ENCODE results near the gene RTP2.
"Not testable (repeated sequence)": the region's sequence is repeated elsewhere in the genome, so short reads cannot be mapped to it uniquely, and the experiment has no call there.

RTP2 gene

DNA sequence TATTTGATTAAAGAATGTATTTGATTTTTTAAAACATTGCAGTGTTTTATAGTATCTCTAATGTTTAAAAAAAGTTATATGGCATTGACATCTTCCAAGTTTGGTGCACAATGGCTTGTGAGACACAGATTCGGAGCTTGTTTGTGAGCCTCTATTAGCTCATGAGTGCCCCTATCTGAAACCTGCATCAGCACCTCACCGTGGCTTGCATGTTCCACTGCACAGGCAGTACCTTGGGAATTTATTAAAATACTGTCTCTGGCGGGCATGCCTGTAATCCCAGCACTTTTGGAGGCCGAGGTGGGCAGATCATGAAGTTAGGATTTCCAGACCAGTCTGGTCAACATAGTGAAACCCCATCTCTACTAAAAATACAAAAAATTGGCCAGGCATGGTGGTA lies 6.8 kb upstream of the RTP2 start:
- no peak for DNase-seq

GRCh38 chr3:187708696-187709095 lies 6.3 kb upstream of the RTP2 start:
- DNase-seq, result no peak

DNA sequence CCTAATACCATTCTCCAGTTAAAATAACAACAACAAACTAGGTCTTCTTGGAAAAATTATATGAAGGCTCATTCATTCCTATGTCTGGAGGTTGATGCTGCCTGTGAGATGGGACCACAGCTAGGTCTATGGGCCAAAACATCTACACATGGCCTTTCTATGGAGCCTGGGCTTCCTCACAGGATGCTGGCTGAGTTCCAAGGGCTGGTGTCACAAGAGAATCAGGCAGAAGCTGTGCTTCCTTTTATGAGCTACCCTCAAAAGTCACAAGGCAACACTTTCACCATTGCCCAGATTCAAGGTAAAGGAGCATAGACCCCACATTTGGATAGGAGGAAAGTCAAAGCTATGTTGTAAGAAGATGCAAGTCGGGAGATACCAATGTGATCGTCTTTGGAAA lies 4.6 kb upstream of the RTP2 start:
- DNase-seq, result no peak

DNA sequence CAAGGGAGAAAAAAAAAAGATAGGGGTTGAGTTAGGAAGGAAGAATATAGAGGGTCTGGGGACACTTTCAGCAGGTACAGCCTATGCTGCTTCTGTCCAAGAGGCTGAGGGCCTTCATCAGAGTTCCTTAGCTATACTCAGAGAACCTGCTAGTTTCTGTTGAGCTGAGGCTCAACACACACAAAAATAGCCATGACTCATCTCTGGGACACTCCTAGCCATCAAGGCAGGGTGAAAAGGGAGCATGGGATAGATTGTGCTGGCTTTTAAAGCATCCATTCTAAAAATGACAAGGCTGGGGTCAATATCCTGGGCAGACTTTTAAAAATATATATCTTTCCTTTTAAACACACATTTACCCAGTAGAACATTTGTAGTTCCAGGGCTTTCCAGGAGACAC lies 2.8 kb upstream of the RTP2 start:
- no peak for DNase-seq

GRCh38 chr3:187700249-187700648 lies 2.1 kb downstream of the RTP2 start:
- no peak for DNase-seq

DNA sequence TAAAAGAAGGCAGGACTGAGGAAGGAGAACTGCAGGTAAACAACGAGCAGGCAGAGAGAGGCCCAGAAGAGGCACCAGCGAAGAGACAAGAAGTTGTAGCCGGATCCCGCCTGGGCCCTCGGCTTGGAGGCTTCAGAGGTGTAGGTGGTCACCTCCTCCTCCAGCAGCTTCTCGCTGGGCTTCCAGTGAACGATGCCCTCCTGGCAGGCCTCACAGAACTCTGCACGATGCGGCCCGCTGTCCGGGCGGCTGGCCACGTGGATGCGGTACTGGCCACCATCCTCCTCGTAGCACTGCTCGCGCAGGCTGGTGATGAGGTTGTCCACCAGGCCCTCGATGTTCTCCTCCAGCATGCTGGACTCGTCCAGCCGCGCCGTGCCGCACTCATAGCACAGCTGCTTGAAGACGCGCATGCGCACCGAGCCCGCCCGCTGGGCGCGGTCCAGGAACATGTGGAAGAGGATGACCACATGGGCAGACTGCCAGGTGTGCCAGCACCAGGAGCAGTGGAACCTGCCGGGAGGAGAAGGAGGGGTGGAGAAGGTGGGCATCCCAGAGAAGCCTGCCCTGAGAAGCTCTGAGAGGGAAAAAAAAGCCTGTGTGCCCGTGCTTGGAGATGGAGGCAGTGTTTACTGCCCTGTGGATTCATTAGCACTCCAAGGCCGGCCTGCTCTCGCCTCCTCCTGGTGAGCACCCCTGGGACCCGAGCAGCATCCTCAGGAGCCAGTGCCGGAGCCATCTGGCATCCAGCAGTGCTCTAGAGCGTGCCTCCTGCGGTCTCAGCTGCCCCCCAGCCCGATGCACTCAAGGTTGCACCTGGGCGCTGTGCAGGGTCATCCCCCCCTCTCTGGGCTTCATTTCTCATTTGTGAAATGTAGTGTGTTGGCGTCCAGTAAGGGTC lies 3.6 kb downstream of the RTP2 start:
- no peak for DNase-seq

GRCh38 chr3:187696021-187696420 lies 6.3 kb downstream of the RTP2 start:
- no peak for DNase-seq

GRCh38 chr3:187695449-187695848 lies 6.9 kb downstream of the RTP2 start:
- DNase-seq, result no peak

DNA sequence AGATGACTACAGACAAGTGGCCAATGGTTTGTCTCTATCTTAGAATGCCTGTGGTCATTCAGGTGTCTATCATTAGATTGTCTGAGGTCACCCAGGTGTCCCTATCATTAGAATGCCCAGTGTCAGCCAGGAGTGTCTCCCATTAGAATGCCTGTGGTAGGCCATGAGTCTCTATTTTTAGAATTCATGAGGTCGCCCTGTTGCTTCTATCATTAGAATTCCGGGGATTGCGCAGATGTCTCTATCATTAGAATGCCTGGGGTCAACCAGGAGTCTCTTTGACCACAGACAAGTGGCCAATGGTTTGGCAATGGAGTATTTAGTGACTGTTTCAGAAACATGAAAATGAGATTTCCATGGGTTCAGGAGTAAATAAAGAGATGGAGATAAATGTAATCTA lies 7.6 kb downstream of the RTP2 start:
- DNase-seq, result no peak

DNA sequence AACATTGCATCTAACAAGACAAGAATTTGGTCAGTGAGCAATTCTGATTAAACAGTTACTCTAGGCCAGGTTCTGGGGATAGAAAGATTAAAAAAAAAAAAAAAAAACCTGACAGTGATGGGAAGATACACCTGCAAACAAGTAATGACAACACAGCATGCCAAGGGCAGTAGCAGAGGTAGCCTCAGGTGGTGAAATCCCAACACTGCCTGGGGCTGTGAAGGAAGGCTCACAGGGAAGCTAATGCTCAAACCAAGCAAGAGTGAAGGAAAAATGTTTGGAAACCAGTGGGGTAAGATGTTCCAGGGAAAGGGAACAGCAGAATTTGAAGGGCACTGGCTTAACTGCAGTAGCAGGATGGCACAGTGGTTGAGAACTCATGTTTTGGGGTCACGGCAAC lies 8.9 kb downstream of the RTP2 start:
- no peak for DNase-seq

DNA sequence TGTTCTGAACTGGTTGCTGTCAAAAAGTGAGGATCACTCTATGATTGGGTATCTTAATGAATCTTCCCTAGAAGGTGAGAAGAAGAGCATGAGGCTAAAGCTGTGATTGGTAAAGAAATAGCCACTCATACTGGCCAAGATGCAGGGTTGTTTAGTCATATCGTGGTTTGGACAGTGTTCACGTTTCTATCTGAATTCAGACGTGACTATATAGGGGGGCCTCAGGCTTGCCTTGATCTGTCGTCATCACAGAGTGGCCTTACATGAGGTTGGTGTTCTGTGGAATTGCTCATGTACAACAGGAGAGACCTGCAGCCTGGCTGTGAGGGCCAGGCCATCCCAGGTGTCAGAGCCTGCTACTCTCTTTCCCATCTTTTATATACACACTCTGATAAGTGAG lies 12.4 kb downstream of the RTP2 start:
- DNase-seq, result no peak

DNA sequence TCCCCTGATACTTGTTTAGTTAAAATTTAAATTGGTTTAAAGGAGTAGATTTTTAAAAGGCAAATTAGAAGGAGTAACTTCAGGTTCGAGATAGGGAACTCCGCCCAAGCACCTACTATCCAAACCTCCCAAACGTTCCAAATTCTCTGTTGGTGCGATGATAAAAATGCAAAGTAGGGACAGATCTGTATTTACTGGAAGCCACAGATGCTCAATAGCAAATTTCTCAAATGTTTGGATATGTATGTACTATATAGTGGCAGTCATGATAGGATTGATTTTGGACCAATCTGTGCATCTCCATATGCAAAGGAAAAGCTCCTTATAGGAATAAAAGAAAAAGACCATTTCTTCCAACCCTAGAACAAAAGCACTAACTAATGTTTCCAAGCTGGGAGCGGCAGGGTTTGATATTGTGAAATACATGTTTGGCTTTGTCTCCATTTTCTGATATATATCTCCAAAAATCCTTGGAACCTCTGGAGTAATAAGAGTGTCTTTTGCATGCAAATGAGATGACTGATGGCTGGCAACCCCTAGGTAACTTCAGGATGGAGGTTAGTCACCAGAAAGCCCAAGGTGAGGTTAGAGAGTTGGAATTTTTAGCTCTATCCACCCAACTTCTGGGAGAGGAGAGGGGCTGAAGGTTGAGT lies 15.6 kb downstream of the RTP2 start:
- DNase-seq, result no peak

- DNase-seq, result no peak
Measured at GRCh38 chr3:187685948-187686347, 16.4 kb downstream of the RTP2 start.

DNA sequence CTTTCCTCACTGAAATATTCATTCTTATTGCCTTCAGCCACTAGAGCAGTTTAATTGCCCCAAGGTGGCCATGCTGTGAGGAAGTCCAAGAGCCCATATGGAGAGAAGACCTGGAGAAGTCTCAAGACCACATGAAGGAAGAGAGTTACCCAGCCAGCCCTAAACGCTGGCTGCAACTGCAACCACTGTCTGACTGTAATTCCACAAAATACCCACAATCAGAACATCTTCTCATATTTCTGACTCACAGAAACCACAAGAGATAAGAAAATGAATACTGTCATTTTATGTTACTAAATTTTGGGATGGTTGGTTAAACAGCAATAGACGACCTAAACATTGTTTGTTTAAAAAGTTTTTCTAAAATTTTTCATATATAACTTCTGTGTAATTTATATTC lies 17.5 kb downstream of the RTP2 start:
- no peak for DNase-seq

DNA sequence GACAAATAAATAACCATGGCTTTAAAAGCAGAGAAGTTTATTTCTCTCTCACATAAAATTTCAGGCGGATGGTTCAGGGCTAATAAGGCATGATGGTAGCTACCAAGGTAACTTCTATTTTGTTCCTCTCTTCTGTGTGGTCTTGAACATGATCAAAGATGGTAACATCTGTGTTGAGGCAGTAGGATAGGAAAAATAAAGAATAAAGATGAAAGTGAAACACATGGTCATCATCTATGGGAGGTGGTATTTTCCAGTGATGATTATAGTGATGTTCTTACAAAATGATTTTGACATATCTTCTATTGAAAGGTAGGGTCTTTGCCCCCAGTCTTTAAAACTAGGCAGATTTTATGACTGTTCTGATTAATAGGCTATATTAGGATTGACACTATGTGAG lies 17.9 kb downstream of the RTP2 start:
- DNase-seq, result no peak

DNA sequence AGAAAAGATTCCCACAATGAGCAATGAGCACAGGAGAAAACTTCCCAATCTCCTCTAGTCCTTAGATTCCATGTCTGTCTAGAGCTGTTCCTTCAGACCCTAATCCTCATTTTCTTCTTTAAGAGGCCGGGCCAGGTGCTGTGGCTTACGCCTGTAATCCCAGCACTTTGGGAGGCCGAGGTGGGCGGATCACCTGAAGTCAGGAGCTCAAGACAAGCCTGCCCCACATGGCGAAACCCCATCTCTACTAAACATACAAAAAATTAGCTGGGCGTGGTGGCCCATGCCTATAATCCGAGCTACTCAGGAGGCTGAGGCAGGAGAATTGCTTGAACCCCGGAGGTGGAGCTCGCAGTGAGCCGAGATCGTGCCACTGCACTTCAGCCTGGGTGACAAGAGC lies 20.6 kb downstream of the RTP2 start:
- not testable (repeated sequence) for DNase-seq

GRCh38 chr3:187679638-187680396 lies 22.5 kb downstream of the RTP2 start:
- DNase-seq, result peak; percentile 63

GRCh38 chr3:187678726-187679268 lies 23.6 kb downstream of the RTP2 start:
- peak; percentile 25 for DNase-seq

GRCh38 chr3:187677604-187678003 lies 24.8 kb downstream of the RTP2 start:
- DNase-seq, result no peak

DNA sequence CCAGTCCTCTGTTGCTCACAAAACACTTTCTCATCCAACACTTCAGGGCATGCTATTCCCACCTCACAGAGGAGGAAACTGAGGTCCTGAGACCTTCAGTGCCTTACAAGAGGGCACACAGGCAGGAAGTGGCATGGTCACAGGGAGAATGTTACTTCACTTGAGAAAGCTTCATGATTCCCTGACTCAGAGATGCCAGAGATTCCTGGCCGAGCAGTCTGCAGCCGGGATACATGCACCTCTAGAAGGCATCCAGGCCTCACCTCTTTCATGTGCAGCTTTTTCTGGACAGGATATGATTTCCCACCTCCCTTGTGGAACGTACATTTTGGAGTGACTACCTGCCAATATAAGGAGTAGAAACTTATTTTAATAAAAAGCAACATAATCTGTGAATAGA lies 29.3 kb downstream of the RTP2 start:
- DNase-seq, result no peak

DNA sequence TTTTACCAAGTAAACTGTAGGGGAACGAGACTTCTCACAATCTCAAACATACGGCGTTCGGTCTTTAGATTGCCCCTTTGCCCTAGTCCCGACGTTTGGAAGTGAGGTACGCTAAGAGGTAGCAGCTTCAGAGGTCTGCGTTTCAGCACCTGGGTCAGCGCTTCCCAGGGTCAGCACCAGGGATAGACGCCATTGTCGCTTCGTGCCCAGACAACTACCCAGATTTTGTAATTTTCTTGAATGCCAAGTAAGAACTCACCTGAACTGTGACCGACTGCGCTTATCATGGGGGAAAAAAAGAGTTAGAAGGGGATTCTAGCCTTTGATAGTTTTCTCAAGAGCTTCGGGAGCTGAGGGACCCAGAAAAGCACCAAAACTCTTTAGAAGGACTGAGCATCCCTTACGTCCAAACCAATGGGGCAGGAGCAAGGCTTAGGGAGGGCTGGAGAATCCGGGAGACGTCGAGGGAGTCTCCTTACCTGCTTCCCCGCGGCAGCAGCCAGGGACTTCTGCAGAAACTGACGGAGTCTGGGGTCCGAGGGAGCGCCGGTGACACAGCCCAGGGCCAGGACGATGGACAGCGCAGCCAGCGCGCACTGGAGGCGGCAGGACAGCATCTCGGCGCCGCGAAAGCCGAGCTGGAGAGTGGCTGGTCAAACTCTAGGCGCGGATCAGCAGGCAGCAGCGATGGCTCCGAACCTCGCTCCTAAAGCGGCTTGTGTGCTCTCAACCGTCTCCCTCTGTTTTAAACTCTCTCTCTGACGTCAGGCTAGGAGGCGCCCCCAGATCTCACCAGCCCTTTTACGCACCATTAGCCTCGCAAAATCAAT lies 32.5 kb downstream of the RTP2 start, which contains the start of gene SST:
Gene SST, minus strand, starts transcription at position 720 of the 830 bp plus-strand sequence. Its CDS starts 103 bp downstream, at position 617.
- no peak for DNase-seq

DNA sequence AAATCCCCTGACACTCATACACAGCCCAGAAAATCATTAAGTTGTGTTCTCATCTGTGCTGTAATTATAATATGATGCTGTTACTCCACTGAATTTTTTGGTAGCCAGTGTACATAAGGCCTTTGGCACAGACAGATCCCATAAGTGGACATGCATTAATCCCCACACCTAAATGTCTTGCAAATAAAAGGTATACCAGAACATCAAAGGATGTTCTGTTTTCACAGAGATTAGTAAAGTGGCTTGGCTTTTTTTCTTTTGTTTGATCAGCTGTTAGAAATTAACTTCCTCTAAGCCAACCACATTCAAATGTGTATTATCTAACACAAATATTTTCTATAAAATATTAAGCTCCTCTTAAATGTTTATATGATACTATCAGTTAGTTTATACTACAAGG lies 34.8 kb downstream of the RTP2 start:
- DNase-seq, result no peak
